HG03280 (cell line): ENCODE measurements around the gene OR8J3.
"Not testable (repeated sequence)": the region's sequence is repeated elsewhere in the genome, so short reads cannot be mapped to it uniquely, and the experiment has no call there.

ENCODE experiments used
- ATAC-seq: cut with Tn5 transposase; IDR thresholded peaks from one replicate; pipeline ENCODE4 v1.9.1; 2021; ENCODE audit warnings: mild to moderate bottlenecking, moderate library complexity; ENCODE audit not compliant: unreplicated experiment

Gene OR8J3

GRCh38 chr11:56140151-56140661 lies at the start of gene OR8J3:
Gene OR8J3 (minus strand): TSS chr11:56140201. CDS start chr11:56137718, 2,483 bp downstream.
- no peak for ATAC-seq

- no peak for ATAC-seq
Measured at GRCh38 chr11:56188602-56189001, 48.6 kb upstream of the OR8J3 start.

GRCh38 chr11:56183459-56183858 lies 43.5 kb upstream of the OR8J3 start:
- ATAC-seq, result no peak

- no peak for ATAC-seq
Measured at GRCh38 chr11:56176318-56176717, 36.3 kb upstream of the OR8J3 start, which contains the start of gene OR5J2. Gene OR5J2 (plus strand): TSS chr11:56176618. CDS start chr11:56176618, 0 bp downstream.

DNA sequence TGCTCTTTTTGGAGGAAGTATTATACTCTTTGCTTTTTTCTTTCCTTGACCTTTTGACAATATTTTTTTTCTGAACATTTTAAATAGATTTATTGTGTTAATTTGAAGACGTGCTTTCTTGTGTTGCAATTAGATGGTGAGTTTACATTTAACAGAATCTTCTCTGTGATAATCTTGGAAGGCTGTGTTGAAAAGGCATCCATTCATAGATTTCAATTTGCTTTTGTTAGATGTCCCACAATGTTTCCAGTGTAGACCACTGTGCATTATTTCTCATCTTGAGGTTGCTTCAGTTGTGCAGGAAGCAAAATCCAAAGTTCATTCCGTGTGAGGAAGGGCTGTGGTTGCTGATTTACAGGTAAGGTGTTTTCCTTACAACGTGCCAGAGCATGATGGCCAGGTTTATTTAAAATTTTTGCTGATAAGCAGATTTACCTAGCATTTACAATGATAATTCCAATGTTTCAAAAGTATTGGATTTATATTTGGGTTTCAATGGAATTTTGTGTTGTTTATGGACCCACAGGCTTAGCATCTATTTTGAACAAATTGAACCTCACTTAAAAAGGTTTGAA lies 32.3 kb upstream of the OR8J3 start:
- ATAC-seq, result no peak

DNA sequence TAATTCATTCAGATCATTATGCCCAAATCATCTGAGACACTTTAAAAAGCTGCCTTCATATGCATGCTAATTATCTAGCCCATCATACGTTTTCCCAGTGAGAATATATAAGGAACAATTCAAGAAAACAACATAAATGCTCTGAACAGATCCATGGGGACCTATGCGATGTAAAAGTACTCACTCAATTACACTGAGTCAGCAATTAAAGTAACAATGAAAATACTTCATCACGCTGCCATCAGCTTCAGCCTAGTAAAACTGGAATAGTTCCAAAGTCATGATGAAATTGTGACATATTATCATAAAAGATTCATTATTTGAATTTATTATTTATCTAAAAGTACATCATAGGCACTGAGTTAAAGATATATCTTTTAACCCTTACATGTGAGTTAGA lies 23.8 kb upstream of the OR8J3 start:
- ATAC-seq, result no peak

GRCh38 chr11:56160217-56160616 lies 20.2 kb upstream of the OR8J3 start, which contains the start of gene OR8K5:
Gene OR8K5 (minus strand): TSS chr11:56160317. CDS start chr11:56160317, 0 bp downstream.
- no peak for ATAC-seq

GRCh38 chr11:56152333-56152732 lies 12.3 kb upstream of the OR8J3 start:
- ATAC-seq, result no peak

DNA sequence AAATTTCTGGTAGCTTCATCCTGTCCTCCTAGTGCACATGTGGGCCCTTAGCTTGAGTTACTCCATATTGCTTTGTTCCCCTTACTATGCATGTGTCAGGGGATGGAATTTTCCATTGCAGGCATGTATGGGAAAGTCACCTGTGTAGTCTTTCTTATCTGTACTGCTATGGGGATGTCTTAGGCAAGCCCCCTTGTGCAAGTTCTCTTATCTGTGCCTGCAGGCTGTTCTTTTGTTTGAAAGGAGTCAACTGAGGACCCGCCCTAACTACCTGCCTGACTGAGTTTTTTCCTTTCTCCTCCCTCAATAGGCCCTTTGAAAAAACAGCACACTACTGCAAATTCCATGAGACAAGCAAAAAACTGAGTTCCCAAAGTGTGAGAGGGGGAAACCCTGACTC lies 11.4 kb upstream of the OR8J3 start:
- ATAC-seq, result no peak

DNA sequence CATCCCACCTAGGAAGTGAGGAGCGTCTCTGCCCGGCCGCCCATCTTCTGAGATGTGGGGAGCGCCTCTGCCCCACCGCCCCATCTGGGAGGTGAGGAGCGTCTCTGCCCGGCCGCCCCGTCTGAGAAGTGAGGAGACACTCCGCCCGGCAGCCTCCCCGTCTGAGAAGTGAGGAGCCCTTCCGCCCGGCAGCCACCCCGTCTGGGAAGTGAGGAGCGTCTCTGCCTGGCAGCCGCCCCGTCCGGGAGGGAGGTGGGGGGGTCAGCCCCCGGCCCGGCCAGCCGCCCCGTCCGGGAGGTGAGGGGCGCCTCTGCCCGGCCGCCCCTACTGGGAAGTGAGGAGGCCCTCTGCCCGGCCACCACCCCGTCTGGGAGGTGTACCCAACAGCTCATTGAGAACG lies 3.7 kb upstream of the OR8J3 start:
- not testable (repeated sequence) for ATAC-seq

DNA sequence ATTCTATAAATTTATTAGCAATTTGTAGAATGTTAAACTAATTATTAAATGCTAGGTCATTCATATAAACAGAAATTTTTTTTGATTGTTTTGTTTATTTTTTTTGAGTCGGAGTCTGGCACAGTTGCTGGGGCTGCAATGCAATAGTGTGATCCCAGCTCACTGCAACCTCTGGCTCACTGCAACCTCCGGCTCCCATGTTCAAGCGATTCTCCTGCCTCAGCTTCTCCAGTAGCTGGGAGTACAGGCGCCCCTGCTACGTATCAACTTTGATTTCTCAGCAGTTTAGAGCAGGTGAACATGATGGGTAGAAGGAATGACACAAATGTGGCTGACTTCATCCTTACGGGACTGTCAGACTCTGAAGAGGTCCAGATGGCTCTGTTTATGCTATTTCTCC lies 17.9 kb downstream of the OR8J3 start, which contains the start of gene OR8H3:
OR8H3 (plus strand) TSS at position 301 of the 400 bp plus-strand sequence; CDS start at position 301, 0 bp downstream.
- ATAC-seq, result no peak

- no peak for ATAC-seq
Measured at GRCh38 chr11:56103210-56103737, 36.7 kb downstream of the OR8J3 start, which contains the start of gene OR8H2. Gene OR8H2 (plus strand): TSS chr11:56103687. CDS start chr11:56105043, 1,356 bp downstream.

- ATAC-seq, result no peak
Measured at GRCh38 chr11:56093008-56093407, 47.0 kb downstream of the OR8J3 start, which contains the start of gene OR8I2. Gene OR8I2 (plus strand): TSS chr11:56093308. CDS start chr11:56093308, 0 bp downstream.

GRCh38 chr11:56089697-56090096 lies 50.3 kb downstream of the OR8J3 start:
- ATAC-seq, result no peak
